ENCODE results near the gene ANKRA2. TPM values are rescaled to one million over a fixed set of nuclear protein-coding genes. Genes with fewer than 3 reads are reported as not detected.

The ANKRA2 gene
- total RNA-seq, 4 donors from 2014 or later, result 9.2 to 17.1 (median 12.7) TPM

DNA sequence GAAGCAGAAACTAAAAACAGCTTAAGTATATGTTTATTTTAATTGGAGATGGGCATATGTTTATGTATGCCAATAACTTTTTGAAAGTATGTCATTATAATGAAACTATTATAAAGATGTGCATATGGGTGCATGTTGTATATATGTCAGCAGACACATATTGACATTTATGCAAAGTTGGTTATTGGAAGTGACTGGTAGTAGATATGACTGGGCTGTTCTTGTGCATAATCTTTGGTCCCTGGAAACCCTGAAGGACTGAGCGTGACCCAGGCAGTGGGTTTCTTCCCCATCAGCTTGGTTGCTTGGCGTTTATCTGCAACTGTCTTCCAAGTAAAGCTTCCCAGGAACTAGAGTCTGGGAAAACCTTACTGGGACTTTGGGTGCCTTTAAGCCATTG, 25.7 kb downstream of the ANKRA2 start:
- TF ChIP-seq, protein P1, sequence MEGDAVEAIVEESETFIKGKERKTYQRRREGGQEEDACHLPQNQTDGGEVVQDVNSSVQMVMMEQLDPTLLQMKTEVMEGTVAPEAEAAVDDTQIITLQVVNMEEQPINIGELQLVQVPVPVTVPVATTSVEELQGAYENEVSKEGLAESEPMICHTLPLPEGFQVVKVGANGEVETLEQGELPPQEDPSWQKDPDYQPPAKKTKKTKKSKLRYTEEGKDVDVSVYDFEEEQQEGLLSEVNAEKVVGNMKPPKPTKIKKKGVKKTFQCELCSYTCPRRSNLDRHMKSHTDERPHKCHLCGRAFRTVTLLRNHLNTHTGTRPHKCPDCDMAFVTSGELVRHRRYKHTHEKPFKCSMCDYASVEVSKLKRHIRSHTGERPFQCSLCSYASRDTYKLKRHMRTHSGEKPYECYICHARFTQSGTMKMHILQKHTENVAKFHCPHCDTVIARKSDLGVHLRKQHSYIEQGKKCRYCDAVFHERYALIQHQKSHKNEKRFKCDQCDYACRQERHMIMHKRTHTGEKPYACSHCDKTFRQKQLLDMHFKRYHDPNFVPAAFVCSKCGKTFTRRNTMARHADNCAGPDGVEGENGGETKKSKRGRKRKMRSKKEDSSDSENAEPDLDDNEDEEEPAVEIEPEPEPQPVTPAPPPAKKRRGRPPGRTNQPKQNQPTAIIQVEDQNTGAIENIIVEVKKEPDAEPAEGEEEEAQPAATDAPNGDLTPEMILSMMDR (IDR thresholded peaks at IDR 0.05 in 4 of 5, conservative IDR thresholded peaks at IDR 0.05 in 1 of 5), result no peak
- TF ChIP-seq POLR2A (IDR thresholded peaks at IDR 0.05), result no peak
- ATAC-seq, result no peak
- intact Hi-C loops (cut with DNase I; ENCODE audit: low total_unique reads) (no loop called here), in situ Hi-C loops (cut with MboI; ENCODE audit: low sequenced_read_pairs in 4 of 4) (no loop called here)
- Histone ChIP-seq H3K9me3 (no peaks in the 10 kb centered on the region), H3K36me3 (no peaks in the 10 kb centered on the region), H3K4me3 (no peak overlapping the region), H3K27me3 (peaks cover 0 to 3% (median 3%) of the 10 kb centered on the region in 3 donors), H3K27ac (no peak overlapping the region), H3K4me1 (no peaks in the 10 kb centered on the region)
- DNase-seq, result no peak

DNA sequence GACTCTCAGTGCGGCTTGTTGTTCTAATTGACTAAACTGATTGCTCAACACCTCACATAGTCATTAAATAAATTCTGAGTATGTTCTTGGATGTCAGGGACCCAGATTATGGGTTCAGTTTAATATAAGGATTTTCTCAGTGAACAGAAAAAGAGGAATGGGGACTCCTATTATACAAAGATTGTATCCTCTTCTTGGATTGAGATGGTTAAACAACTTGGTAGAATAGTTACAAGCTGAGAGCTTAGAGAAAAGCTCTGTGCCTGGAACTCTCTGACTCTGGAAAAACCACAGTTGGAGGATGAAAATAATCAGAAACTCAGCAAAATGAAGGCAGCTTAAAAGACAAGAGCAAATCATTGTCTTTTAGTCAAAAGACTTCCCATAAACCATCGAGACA, 30.5 kb downstream of the ANKRA2 start:
- no peaks in the 10 kb centered on the region for H3K4me1 ChIP-seq
- no peaks in the 10 kb centered on the region for H3K9me3 ChIP-seq
- in situ Hi-C loops (cut with MboI; ENCODE audit: low sequenced_read_pairs in 4 of 4) (no loop called here), intact Hi-C loops (cut with DNase I; ENCODE audit: low total_unique reads) (no loop called here)
- H3K36me3 ChIP-seq, result no peaks in the 10 kb centered on the region
- no peak overlapping the region for H3K4me3 ChIP-seq
- no peaks in the 10 kb centered on the region for H3K27me3 ChIP-seq
- no peak for TF ChIP-seq POLR2A (IDR thresholded peaks at IDR 0.05)
- TF ChIP-seq, protein P1 (IDR thresholded peaks at IDR 0.05 in 4 of 5, conservative IDR thresholded peaks at IDR 0.05 in 1 of 5), result no peak
- no peak overlapping the region for H3K27ac ChIP-seq
- no peak for ATAC-seq
- DNase-seq, result no peak

DNA sequence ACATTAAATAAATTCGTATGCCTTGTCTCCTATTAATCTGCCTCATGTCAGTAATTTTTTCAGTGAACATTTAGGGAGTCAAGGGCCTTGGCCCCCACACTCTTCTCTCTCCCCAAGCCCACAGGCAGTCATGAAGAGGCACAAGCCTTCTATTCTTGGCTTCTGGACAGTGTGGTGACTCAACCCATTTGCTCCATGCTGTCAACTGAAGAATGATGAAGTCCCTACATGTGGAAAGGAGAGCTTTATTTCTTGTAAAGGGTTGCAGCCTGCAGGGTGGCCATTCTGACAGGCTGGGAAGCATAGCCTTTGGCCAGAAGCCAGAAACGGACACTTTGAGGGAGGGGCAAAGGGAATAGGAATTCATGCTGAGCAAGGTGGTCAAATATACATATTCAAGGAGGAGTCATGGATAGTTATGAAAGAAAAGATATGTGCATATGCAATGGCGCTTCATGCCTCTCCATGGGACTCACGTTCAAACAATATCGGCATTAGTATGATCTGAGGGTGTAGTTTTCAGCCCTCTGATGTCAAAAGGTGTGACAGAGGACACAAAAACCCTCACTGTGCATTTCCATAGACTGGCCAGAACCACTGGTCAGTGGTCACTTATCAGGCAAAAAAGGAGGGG, 31.3 kb downstream of the ANKRA2 start:
- TF ChIP-seq, protein P1 (IDR thresholded peaks at IDR 0.05 in 4 of 5, conservative IDR thresholded peaks at IDR 0.05 in 1 of 5), result no peak
- TF ChIP-seq POLR2A (IDR thresholded peaks at IDR 0.05), result no peak
- intact Hi-C loops (cut with DNase I; ENCODE audit: low total_unique reads), result no loop called here
- H3K4me3 ChIP-seq, result no peak overlapping the region
- ATAC-seq (no peak), DNase-seq (no peak)
- no peaks in the 10 kb centered on the region for H3K36me3 ChIP-seq
- H3K9me3 ChIP-seq, result no peaks in the 10 kb centered on the region
- H3K27me3 ChIP-seq, result no peaks in the 10 kb centered on the region
- no peaks in the 10 kb centered on the region for H3K4me1 ChIP-seq
- in situ Hi-C loops (cut with MboI; ENCODE audit: low sequenced_read_pairs in 4 of 4), result no loop called here
- no peak overlapping the region for H3K27ac ChIP-seq

DNA sequence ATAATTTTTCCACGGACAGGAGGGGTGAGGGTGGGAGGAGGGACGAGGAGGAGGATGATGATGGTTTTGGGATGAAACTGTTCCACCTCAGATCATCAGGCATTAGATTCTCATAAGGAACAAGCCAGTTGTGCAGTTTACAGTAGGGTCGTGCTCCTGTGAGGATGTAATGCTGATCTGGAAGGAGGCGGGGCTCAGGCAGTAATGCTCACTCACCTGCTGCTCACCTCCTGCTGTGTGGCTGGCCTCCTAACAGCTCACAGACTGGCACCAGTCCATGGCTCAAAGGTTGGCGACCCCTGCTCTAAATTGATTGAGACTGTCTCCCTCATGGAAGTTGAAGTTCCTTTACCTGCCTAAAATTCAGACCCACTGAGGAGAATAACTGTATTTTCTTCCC, 33.2 kb downstream of the ANKRA2 start:
- DNase-seq, result no peak
- in situ Hi-C loops (cut with MboI; ENCODE audit: low sequenced_read_pairs in 4 of 4), result no loop called here

More for the DNA sequence above, 33.2 kb downstream of the ANKRA2 start:
- no peaks in the 10 kb centered on the region for H3K9me3 ChIP-seq
- H3K27ac ChIP-seq, result no peak overlapping the region
- H3K4me1 ChIP-seq, result no peaks in the 10 kb centered on the region
- no peak overlapping the region for H3K4me3 ChIP-seq
- intact Hi-C loops (cut with DNase I; ENCODE audit: low total_unique reads), result no loop called here
- TF ChIP-seq, protein P1 (IDR thresholded peaks at IDR 0.05 in 4 of 5, conservative IDR thresholded peaks at IDR 0.05 in 1 of 5), result no peak
- no peak for TF ChIP-seq POLR2A (IDR thresholded peaks at IDR 0.05)
- H3K36me3 ChIP-seq, result no peaks in the 10 kb centered on the region
- H3K27me3 ChIP-seq, result no peaks in the 10 kb centered on the region
- no peak for ATAC-seq
